CD1c-positive myeloid dendritic cell (primary cell): ENCODE data around the gene LDLRAD4.

ENCODE experiments used
- DNase-seq: peaks from one replicate; pipeline ENCODE4 v3.0.0-alpha.2; 2016; ENCODE audit errors: extremely low spot score

Gene LDLRAD4

DNA sequence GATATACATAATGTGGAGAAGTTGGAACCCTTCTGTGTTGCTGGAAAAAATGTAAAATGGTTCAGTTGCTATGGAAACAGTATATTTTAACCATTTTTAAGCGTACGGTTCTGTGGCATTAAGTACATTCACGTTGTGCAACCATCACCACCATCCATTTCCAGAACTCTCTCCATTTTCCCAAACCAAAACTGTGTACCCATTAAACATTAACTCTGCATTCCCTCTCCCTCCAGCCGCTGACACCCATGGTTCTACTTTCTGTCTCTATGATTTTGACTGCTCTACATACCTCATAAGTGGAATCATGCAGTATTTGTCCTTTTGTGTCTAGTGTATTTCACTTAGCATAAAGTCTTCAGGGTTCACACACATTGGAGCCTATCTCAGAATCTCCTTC is 67.3 kb downstream of the LDLRAD4 start:
- DNase-seq, result no peak

DNA sequence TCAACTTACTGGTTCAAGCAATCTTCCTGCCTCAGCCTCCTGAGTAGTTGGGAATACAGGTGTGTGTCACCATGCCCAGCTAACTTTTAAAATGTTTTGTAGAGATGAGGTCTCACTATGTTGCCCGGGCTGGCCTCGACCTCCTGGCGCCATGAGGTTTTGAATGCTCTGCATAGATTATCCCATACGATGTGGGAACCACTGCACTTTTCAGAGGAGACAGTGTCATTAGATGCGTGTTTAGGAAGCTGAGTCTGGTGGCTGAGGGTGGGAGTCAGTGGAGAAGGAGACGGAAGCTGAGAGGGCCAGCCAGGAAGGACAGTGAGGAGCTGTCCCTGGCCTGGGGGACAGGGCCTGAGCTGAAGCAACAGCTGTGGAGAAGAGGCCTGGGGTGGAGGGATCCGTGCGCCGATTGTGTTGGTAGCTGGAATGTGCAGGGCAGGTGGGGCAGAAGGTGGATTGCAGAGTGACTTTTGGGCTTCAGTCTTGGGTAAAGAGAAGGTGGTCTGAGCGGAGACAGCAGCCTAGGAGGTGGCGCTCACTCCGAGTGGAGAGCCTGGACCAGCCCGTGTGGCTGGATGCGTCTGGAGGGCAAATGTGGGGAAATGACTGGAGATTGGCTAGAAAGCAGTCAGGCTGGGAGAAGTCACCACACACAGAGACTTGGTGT is 68.0 kb downstream of the LDLRAD4 start:
- DNase-seq, result no peak

DNA sequence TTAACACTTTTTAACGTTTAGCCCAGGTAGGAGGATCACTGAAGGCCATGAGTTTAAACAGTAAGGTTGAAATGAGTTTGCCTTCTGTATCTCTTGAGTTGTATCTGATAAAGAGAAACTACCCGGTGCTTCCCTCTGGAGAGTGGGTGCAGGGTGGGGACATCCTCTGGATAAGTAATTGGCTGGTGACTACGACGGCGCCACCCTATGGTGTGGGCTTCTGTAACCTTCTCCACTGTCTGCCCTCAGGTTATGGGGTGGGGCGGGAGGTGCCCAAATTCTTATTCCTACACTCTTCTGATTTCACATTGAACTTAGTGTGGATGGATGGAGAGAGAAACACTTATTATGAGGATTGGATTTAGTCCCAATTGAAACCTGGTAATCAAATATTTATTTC is 68.8 kb downstream of the LDLRAD4 start:
- DNase-seq, result no peak

DNA sequence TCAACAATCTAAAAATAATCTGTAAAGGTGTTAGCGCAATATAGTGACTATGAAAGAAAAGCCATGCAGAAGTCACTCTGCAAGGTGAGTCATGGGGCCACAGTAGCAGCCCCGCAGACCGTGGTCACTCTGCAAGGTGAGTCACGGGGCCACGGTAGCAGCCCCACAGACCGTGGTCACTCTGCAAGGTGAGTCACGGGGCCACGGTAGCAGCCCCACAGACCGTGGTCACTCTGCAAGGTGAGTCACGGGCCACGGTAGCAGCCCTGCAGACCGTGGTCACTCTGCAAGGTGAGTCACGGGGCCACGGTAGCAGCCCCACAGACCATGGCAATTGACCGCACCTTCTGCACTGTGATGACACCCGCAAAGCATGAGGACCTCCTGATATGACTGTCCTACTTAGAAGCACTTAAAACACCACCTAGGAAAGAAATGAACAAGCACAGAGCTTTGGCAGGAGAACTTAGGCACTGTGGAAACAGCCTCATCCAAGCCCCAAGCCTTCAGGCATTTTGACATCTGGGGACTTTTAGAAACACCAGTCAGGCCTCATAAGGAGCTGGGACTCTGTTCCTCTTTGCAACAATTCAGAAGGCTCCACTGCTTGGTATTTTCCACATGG is 70.1 kb downstream of the LDLRAD4 start:
- DNase-seq, result no peak

DNA sequence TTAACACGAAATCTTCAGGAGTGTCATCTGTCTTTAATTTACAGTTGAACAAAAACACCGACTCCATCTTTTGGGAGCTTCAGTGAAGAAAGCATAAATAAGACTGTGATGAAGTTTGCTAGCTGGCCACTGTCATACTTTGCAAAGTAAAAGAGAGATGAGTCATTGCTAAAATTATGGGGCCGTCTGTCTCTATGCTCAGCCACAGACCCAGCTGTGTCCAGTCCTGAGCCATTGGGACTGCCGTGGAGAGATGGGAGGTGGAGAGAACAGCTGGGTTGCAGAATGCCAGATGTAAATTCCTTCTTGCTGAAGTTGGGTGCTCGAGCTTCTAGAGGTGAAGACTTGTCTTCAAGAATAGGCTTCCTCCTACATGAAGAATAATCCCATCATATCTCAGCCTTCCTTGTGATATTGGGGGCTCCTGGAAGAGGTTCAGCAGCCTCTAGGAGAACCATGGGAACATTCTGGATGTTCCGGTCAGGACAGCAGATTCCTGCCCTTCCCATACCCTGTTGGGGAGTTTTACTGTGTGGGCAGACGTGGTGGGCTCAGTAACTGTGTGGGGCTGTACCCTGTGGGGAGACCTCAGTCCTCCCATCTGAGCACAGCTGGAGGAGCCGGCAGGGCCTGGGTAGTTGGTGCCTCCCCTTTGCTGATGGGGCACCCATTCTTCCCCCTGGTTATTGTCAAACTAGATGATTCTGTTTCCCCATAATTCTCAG is 71.1 kb downstream of the LDLRAD4 start:
- no peak for DNase-seq

DNA sequence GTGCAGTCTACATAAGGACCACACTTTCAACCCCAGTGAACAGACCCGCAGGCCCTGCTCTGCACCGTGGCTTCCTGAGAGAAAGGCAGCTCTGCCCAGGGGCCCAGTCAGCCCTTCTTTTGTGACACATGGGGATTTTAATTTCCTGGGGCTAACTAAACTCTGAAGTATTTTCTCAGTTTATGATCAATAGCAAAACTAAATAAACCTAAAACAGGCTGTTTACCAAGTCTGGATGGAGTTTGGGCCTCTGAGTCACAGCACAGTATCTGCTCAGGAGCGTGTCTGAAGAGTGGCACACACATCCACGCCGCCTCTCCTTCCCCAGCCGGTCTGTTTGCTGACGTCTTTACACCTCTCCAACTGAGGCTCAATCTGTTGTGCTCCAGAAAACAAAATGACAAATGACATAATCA is 72.3 kb downstream of the LDLRAD4 start:
- no peak for DNase-seq

DNA sequence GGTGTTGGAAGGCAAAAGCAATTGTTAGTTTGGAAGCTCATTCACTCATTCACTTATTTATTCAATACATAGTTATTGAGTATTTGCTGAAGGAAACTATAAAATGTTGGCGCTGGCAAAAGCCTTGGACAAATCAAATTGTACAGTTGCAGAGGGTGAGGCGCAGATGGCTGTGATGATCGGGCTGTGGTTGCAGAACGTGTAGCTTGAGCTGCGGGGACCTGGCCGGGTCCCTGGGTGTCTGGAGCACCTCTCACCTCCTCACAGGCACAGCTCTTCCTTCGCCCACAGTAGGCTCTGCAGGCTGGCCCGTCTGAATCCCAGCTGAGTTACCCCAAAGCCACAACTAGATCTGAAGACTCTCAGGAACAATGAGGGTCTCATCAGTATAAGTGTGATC is 72.7 kb downstream of the LDLRAD4 start:
- DNase-seq, result no peak

DNA sequence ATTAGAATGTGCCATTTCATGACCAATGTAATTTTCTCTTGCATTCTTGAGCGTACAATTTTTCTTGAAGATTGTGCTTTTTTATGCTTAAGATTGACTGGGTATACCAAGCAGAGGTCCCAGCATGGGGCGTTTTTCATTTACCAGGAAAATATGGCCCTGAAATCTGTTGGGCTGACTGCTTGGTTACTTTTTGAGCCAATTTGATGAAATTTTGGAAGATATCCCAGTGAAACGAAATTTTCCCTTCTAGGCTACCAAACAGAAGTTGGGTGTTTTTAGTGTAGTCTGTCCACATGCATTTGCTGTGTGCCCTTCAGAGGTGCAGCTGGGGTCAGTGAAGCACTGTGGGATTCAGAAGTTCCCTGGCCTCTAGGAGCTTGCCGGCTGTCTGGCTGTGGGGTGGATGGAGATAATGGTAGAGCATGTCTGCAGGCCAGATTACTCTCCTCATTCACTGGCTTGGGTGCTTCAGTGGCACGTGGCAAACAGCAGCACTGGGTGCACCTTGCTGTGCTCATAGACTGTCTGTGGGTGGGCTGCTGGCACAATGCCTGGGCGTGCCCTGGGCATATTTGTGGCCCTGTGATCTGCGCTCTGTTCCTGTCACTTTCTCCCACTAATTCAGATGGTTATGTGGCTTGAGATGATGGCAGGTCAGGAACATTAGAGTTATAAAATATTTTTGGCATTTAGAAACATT is 73.3 kb downstream of the LDLRAD4 start:
- no peak for DNase-seq

DNA sequence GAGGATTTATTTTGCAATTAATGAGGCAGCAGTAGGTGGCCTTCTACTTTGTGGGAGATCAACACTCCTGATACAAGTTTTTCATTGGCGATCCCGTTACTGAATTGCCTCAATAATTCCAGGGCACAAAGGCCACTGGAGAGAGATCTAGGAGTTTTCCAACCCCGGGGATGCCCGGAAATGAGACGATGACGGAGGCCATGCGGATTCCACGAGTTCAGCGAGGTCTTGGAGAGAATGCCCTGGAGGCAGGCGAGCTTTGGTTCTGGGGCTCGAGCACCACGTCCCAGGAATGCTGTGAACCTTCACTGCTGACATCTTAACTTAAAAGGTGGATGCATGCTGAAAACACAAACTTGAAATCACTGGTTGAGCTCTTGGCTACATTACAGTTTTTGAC is 74.2 kb downstream of the LDLRAD4 start:
- no peak for DNase-seq

DNA sequence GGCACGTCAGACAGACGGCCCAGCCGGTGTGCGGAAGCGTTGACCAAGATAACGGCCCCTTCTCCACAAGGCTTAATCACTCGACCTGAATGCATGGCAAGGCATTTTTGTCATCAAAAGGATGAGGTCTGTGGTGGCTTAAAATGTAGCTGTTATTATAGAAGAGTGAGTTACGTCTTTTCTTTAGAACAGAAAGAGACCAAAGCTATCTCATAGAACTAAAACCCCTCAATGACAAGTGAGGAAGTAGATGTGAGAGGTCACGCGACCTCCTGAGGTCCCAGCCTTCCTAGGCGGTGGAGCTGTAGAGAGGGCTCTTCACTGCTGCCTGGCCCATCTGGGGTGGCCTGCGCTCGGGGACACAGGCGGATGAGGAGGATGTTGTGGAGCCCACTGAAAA is 75.7 kb downstream of the LDLRAD4 start:
- DNase-seq, result no peak

DNA sequence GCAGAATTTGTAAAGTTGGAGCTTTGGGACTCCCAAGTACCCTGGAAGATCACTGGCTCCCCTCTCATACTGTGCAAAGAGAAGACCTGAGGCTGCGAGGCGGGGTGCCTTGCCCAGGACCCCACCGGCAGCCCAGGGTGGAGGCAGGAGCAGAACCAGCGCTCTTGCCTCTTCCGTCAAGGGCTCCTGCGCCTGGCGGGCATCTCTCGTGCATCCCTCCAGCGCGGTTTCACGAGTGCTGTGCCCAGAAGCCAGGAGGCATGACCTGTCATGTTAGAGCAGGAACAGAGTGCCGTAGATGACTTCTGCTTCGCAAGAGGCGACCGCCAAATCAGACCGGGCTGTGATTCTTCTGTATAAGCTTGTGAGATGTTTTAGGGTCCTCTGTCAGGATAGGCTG is 77.3 kb downstream of the LDLRAD4 start:
- DNase-seq, result no peak

DNA sequence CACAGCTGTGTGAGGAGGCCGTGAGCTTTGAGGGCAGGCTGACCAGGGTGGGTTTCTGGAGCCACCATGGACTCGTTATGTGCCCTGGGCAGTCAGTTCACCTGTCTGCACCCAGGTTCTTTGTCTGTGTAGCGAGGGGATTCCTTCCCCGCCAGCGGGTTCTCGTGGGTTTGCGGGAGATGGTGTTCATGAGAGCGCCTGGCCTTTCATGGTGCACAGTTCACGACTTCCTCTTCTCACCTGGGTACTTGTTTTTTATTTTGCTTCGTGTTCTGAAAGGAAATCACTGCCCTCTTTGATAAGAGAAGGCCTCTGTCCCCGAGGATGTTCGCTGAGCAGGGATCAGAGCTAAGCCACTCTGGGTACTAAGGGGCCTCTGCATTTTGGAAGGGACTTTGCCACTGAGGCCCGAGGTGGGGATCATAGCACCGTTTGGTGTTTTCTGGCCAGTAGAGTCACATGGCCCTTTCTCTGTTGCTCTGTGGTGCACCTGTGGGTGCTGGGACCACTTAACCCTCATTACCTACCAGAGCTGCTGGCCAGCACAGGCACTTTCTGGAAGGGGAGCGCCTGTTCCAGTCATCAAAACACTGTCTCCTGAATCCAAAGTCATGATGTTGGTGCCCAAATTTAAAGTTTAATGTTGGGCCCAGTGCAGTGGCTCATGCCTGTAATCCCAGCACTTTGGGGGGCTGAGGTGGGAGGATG is 78.5 kb downstream of the LDLRAD4 start:
- DNase-seq, result no peak

DNA sequence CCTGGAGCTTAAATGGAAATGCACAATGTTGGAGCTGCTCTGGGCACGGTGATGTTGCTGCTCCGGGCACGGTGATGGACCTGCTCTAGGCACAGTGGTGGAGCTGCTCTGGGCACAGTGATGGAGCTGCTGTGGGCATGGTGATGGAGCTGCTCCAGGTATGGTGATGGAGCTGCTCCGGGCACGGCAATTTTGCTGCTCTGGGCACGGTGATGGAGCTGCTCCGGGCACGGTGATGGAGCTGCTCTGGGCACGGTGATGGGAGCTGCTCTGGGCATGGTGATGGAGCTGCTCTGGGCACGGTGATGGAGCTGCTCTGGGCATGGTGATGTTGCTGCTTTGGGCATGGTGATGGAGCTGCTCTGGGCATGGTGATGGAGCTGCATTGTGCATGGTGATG is 79.7 kb downstream of the LDLRAD4 start:
- DNase-seq, result no peak

DNA sequence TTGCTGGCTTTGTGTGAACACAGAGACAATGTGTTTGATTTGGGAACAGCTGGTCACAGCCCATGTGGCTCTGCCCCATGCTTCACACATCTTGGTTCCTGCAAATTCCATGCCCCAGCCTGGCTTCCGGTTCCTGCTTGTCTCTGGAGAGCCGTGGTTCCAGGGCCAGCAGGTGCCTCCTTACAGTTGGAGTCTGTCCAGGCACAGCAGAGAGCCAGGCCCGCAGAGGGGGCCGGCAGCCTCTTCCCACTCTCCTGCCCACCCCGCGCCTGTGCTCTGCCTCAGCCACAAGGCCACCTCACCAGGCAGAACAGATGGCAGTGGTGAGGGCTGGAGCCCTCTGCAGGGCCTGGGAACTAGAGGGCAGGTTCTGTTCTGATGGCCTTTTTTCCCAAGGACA is 81.5 kb downstream of the LDLRAD4 start:
- no peak for DNase-seq

DNA sequence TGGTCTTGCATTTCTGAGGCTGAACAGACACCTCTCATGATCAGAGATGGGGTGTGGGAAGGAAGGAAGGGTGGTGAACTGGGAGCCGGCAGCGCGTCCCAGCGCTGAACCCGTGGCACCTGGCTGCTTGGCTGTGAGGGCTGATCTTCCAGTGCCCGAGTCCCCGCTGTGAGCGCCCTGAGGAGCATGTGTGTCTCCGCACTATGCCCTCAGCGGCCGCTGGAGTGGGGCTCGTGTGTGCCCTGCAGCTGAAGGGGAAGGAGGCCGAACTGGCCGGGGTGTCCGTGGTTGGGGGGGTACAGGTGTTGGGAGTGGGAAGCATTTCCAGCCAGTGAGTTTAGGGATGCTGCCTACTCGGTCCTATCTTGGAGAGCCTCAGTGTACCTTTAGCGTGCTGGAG is 82.2 kb downstream of the LDLRAD4 start:
- no peak for DNase-seq

DNA sequence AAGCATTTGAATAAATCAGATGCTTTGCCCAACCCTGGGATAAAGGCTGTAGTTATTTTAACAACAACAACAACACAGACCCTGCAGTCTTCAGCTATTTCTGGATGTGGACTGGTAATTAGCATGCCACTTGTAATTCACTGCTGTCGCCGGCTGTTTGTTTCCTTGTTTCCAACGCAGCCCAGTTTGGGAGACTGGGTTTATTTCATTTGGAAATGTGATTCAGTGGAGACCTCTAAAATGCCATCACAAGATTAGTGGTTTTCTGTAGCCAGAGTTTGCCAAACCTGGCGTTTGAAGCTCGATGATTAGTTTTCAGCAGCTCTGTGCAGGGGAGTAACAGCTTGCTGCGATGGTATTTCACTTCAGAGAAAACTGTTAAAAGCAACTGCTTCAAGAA is 83.5 kb downstream of the LDLRAD4 start:
- DNase-seq, result no peak

DNA sequence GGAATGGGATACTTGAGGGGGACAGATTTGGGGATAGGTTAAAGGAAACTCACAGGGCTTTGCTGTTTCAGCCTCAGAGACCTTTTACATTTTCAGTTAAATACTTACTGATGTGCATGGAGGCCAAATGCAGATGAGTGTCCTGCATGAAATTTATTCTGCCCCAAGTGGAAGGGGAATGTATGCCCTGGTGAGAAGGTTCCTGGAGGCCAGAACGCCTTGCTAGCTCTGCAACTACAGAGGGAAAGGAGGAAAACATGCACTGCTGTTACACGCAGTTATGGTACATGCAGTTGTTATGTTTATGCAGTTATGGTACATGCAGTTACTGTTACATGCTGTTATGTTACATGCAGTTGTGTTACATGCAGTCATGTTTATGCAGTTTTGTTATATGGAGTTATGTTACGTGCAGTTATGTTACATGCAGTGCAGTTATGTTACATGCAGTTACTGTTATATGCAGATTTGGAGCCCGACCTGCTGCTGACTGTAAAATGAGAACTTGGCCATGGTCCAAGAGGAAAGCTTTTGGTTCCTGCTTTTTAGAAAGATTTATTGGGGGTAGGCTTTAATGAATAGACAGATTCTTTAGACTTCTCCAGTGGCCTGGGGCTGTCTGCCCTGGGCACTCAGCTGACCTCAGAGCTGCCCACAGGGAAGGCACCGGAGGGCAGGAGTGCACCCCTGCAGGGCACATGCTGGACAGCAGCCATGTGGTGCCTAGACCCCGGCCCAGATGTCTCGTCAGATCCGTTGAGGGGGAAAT is 84.1 kb downstream of the LDLRAD4 start:
- peak; percentile 83 for DNase-seq

DNA sequence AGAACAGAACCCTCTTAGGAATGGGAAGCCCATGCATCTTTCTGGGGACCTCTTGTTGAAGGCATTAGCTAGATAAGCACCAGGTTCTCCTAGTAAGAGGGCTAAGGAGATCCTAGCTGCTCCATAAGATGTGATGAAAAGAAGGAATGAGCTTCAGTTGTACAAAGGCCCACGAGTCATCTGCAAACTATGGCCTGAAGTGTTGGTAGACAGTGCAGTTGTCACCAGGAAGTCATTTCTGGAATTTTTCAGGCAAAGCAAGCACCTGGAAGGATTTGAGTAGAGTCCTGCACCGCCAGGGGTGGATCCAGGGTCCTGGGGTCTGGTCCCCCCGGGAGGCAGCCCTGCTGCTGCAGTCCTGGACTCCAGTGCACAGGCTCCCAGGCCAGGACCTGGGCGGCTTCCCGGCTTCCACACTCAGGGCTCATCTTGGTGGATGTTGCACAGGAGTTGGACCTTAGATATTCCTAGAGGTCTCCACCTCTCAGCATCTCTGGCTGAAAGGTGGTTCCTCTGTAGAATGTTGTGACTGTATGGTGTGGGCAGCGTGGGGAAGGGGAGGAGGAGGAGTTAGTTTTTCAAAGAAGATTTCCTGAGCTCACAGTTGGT is 85.3 kb downstream of the LDLRAD4 start:
- no peak for DNase-seq

DNA sequence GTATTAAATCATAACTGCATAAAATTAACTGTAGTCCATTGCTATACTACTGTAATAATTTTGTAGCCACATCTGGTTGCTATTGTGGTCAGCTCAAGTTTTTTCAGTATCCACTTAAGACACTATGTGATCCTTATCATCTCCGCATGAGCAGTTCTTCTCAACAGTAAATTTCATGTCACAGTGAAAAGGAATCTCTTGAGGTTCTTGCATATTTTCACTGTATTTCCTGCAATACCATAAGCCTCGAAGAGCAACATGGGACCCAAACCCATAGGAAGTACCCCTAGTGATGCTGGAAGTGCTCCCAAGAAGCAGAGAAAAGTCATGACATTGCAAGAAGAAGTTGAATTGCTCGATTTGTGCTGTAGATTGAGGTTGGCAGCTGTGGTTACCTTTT is 86.7 kb downstream of the LDLRAD4 start:
- DNase-seq, result no peak

DNA sequence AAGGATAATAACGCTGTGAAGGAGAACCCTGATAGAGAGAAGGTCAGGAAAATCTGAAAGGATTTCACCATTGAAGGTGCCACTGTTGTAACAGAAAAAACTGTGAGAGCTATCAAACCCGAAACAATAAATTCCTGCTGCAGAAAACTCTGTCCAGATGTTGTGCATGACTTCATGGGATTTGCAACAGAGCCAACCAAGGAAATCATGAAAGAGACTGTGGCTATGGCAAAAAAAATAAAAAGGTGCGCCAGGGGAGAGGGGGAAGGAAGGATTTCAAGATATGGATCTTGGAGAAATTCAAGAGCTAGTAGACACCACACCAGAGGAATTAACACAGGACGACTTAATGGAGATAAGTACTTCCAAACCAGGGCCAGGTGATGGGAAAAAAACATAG is 88.0 kb downstream of the LDLRAD4 start:
- no peak for DNase-seq

DNA sequence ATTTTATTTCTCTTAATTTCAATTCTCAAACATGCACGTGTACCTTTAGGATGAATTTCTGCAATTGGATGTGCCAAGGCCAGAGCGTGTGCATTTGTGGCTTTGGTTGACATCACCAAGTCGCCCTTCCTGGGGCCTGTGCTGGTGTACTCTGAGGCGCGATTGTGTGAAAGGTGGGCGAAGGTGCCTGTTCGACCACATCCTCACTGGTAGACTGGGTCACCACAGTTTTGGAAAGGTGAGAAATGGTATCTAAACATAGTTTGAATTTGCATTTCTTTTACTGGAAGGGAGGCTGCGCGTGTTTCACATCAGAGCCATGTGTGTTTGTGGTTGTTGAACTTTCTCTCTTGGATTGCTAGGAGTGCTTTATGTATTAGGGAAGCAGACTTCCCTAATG is 89.8 kb downstream of the LDLRAD4 start:
- no peak for DNase-seq
